Jurkat, Clone E6-1 (cell line): ENCODE measurements around the gene DYSF.

Experiments used
- DNase-seq: peaks from one replicate; pipeline ENCODE4 v3.0.0-alpha.2; 2011; ENCODE audit warnings: low read depth, low spot score
- H3K4me3 ChIP-seq: 2 replicates; pipeline ENCODE4 v1.5.1; 2011; ENCODE audit warnings: mild to moderate bottlenecking, low read length, control low read depth, moderate library complexity

DYSF gene

DNA sequence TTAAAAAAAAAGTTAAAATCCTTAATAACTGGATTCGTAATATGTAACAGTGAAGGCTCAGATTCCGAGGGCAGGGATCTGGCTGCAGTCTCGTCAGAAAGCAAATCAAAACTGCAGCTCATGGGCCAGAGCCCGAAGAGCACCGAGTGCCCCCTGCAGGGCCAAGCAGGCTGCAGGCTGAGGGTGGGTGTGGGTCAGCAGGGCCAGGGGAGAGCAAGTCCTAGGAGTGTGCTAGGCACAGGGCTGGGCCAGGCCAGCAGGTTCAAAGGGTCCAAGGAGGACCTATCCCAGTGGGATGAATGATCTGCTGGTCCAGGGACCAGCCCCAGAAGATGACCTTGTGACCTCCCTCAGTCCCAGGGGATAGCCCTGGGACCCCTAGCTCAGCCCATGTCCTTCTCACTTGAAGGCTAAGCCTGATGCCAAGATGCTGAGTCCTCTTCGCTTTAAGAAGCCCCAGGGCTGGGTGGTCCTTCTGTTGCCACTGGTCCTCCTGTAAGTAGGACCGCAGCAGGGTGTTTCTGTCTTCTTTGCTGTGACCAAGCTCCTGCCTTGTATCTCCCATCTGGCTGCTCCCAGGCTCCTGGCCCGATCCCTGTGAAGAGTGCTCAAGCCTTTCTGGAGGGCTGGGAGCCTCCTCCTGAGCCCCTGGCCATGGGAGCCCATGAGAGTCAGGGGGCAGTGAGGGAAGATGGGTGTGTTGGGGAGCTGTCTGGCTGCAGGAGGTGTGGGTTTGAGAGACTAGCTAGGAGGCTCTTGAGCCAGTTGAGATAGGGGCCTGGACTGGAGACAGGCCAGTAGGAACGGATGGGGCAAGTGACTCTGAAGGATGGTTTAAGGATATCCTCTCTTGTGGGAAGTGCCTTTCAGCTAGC, 150.7 kb downstream of the DYSF start:
- no peak for DNase-seq
- H3K4me3 ChIP-seq: no peak overlapping the region

DNA sequence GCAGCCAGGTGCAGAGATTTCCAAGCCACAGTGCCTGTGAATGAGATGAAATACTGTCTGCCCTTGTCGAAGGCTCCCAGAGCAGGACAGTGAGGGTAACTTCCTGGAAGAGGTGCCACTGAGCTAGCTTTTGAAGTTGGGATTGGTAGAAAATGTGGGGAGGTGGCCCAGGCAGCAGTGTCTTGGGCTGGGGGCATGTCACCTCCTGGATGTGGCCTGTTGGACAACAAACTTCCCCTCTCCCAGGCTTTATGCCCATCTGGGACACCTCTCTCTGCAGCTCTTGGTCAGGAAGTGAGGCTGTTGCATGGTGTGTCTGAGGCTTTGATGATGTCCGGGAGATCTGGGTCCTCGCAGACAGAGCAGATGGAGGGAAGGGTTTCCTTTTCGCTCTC, 151.4 kb downstream of the DYSF start:
- H3K4me3 ChIP-seq: no peak overlapping the region
- DNase-seq: no peak

DNA sequence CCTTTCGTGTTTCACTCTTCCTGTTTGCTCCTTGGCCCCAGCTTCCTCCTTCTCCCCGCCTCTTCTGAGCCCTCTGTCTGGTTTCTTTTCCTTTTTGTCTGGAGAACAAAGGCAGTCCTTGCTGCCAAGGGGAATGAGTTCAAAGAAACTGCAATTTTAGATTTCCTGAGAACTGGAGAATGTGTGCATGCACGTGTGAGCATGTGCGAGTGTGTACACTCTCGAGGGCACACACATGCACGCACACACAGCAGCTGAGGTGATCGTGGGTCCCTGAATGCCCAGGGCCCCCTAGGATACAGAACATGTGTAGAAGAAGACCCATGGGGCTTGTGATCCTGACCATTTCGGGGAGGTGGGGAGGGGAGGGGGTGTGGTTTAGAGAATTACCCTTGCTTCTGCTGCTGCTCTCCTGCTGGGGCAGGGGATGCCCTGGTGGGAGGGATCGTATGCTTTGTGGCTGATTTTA, 151.8 kb downstream of the DYSF start:
- no peak for DNase-seq
- H3K4me3 ChIP-seq: no peak overlapping the region

DNA sequence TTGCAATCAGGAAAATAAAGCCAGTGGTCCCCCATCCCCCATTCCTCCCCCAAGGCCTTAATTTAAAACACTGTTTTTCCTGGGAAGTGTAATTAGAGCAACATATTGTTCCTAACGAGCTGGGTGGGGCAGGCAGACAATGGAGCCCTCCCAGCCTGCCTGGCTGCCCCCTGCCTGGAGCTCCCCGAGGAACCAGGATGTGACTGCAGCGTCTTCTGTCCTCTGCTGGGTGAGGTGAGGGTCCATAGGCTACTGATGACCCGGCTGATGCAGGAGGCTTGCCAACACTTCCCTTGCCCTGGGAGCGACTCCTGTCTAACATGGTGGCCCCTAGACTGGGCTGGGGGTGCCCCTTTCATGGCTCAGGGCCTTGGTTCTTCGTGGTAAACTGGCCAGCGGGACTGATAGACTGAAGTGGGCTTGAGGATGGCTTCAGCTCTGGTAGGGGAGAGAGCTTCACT, 152.4 kb downstream of the DYSF start:
- H3K4me3 ChIP-seq: no peak overlapping the region
- no peak for DNase-seq

DNA sequence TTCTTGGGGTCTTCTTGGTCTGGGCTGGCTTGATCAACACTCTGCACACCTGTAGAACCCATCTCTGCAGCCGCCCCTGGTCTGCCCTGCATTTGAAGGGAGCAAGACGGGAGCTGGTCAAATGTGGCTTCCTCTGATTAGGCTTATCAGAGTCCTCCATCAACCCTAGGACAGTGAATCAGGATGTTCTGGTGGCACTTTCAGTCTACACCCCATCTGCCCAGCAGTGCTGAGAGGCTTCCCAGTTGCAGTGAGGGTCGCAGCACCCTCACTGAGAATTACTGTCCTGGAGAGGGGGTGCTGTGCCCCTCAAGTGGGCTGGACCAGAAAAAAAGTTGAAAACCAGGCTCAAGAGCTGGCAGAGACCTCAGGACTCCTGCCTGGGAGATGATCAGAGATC, 152.9 kb downstream of the DYSF start:
- no peak for DNase-seq
- H3K4me3 ChIP-seq: no peak overlapping the region

DNA sequence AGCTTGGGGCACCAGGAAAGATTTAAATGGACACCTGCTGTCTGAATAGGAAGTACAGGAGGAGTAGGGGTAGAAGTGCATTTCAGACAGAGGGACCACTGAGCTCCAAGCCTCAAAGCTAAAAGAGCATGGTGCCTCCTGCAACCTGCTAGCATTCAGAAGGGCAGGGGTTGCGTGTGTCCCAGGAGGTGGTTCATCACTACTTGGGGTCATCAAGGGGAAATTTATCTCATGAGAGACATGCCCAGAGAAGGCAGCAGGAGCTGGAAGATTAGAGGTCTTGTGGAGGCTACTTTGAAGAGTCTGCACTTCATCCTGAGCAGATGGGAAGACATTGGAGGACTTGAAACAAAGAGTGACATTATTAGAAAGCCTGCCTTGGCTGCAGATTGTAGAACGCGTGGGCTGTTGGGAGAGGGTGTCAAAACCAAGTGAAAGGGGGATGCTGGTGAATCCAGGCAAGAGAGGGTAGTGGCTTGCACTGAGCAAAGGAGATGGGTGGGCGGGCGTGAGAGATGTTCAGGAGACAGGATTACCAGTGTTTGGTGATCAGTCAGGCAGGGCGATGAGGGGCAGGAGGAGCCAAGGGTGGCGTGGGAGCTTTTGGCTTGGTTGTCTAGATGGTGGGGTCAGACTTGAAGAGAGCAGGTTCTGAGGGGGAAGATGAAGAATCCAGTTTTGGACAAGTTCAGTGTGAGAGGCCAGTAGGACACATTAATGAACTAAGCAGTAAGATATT, 154.0 kb downstream of the DYSF start:
- H3K4me3 ChIP-seq: no peak overlapping the region
- no peak for DNase-seq

DNA sequence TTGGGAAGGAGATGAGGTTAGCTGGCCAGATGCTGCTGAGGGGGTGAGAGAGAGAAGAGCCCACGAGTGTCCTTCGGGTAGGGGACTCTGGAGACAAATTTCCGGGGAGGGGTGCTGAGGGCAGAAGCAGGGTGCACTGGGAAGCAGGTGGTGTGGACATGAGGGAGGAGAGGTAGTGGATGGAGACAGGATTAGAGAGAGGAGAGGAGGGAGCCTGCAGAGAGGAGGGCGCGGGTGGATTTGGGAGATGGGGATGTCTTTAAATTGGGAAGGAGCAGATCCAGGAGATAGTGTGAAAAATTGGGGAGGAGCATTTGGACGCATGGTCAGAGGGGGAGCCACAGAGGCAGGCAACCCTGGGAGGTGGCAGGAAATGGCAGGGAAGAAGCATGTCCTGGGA, 154.7 kb downstream of the DYSF start:
- no peak for DNase-seq
- no peak overlapping the region for H3K4me3 ChIP-seq

DNA sequence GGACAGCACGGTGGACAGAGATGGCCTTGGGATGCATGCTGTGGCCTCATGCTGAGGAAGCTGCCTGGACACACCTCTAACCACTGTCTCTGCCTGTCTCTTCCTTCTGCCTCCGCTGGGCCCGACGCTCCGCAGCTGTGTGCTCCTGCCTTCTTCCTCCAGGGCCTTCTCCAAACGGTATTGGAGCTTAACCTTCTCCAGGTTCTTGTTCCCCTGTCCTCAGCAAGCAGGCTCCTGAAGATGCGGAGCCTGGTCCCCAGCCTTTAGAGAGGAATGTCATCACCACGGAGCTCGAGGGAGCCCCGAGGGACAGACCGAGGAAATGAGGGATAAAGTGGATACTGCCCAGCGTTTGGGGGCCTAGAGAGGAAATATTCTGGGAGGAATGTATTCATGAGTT, 155.1 kb downstream of the DYSF start:
- no peak overlapping the region for H3K4me3 ChIP-seq
- no peak for DNase-seq

DNA sequence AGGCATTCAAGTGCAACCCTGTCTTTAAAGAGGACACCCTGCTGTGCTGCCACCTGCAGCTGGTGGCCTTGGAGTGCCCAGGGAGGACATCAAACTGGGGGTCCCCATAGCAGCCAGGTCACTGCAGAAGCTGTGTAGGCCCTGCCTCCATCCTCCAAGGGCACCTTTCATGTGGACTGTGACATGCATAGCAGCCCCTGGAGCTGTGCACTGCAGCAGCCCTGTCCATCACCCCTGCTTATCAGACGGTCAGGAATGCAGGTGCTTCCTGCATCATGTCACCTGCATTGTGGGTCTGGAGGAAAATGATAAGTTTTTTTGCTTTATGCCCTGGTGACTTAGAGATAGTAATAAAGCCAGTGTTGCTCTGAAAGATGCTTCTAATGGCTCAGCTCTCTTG, 155.7 kb downstream of the DYSF start:
- no peak overlapping the region for H3K4me3 ChIP-seq
- no peak for DNase-seq

DNA sequence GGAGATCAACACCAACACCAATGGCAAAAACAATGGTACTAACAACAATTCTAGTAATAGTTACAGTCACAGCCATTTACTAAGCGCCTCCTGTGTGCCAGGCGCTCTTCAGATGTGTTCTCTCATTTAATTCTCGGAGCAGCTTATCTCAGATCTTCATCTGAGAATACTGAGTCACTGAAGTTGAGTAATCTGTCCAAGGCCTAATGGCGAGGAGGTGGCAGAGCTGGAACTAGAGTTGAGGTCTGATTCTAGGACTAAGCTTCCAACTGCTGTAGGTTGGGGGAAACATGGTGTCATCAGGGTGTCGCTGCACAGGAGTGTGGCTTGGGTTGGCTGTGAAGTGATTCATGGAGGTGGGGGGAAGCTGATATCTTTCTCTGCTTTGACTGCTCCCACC, 156.1 kb downstream of the DYSF start:
- DNase-seq: no peak

DNA sequence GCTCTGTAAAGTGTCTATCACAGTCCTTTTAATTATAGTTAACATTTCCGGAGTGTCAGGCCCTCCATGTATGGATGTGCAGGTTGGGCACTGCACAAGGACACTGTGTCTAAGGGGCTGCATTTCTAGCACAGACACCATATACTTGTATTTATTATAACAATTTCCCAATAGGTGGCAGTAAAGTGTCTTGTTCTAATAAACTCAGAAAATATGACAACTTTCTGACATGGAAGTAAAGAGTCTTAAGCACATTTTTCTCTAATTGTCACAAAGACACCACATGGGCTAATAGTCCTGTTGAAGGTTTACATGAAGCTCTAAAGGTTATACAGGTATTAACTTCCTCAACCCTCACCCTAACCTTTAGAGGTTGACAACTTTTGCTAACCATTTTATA, 156.6 kb downstream of the DYSF start:
- peak; percentile 12 for DNase-seq
- H3K4me3 ChIP-seq: no peak overlapping the region

More for the DNA sequence above, 156.1 kb downstream of the DYSF start:
- H3K4me3 ChIP-seq: no peak overlapping the region

DNA sequence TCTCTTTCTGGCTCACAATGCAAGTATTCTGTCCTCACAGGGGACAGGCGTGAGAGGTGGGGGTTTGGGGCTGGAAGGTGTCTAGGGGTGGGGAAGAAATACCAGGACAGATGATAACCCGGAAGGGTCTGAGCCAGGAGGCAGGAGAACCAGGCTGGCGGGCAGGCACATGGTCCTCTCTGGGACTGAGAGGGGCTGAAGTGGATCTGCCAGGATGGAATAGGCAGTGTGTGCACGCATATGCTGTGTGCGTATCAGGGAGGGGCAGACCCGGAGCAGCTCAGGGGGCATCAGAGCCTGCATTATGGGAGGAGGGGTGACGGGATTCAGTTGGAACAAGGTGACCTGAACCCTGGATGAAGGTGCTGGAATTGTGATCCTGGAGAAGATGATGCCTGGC, 157.3 kb downstream of the DYSF start:
- no peak overlapping the region for H3K4me3 ChIP-seq
- DNase-seq: no peak

DNA sequence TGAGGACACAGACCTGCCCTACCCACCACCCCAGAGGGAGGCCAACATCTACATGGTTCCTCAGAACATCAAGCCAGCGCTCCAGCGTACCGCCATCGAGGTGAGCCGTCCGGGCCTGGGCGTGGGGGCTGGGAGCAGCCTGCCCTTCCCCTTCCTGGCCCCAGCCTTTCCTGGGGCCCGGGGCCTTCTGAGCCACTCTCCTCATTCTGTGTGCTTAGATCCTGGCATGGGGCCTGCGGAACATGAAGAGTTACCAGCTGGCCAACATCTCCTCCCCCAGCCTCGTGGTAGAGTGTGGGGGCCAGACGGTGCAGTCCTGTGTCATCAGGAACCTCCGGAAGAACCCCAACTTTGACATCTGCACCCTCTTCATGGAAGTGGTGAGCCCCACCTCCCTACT, 157.9 kb downstream of the DYSF start:
- DNase-seq: no peak
- H3K4me3 ChIP-seq: no peak overlapping the region

DNA sequence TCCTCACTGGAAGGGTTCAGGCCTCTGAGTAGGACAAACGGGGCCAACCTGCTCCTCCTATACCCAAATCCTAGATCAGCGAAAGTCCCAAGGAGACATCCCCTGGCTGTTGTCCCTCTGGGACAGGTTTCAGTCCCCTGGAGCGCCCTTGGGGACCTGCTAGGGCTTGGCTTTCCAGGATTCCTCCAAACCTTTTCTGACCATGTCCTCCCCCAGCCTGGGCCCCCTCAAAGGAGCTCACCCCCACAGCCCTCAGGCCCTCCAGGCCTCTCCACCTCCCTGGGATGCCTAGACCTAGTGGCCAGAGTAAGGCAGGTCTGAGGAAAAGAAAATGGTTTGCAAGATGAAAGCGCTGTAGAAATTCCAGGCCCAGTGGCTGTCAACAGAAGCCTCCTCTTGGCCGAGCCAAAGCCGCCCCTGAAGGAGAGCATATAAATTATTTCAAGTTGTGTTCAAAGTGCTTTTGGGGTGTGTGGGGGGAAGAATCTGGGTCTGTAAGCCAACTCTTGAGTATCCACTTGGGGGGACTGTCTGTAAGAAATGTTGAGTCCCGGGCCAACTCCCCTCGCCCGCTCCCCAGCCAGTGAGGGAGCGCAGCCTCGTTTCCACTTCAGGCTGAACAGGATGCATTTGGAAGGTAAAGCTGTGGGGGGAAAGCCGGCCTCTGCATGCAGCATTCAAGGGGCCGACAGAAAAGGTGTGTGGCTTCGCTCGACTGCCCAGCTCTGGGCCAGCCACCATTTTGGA, 158.6 kb downstream of the DYSF start:
- DNase-seq: no peak
- H3K4me3 ChIP-seq: no peak overlapping the region

DNA sequence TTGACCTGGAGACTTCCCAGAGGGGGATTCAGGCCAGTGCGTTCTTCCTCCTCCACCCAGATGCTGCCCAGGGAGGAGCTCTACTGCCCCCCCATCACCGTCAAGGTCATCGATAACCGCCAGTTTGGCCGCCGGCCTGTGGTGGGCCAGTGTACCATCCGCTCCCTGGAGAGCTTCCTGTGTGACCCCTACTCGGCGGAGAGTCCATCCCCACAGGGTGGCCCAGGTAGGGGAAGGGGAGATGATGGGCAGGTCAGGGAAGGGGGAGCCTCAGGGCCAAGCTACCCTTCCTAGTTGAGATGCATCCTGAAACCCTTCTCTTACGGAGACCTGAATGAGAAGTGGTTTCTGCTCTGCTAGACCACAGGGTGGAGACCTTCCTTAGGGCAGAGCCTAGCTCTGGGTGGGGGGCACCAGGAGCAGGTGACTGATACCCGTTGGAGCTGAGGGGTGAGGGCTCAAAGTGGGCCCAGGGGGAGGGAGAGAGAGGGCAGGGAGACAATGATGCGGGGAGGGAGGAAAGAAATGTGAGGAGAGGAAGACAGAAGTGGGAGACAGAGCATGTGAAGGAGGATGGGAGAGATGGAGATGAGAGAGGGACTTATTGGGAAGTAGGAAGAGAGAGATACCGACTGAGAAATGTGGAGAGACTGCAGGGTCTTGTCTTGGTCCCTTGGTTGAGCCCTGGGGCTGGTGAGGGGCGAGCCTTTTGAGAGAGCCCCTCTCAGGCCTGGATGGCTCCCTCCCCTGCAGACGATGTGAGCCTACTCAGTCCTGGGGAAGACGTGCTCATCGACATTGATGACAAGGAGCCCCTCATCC, 159.4 kb downstream of the DYSF start:
- H3K4me3 ChIP-seq: no peak overlapping the region
- no peak for DNase-seq

DNA sequence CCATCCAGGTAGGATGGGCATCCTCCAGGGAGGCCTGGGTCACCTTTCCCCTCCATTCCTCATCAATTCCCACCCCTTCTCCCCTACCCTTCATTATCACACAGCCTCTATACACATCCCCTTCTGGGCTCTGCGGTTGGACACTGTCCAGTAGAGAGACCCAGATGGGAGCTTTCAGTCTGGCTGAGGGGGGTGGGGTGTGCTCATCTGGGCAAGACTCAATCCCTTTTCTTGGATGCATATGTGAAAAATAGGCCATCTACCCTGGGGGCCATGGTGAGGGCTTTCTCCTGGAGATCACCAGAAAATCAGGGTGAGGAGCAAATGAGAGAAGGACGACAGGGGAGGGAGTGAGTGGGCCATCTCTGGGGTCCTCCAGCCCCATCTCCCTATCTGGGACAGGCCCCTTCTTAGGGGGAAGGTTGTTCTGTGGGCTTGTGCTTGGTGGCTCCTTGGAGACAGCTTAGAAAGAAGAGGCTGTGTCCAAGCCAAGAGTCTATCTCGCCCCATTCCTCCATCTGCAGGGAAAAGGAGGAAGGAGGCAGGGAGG, 160.1 kb downstream of the DYSF start:
- no peak overlapping the region for H3K4me3 ChIP-seq
- DNase-seq: no peak

DNA sequence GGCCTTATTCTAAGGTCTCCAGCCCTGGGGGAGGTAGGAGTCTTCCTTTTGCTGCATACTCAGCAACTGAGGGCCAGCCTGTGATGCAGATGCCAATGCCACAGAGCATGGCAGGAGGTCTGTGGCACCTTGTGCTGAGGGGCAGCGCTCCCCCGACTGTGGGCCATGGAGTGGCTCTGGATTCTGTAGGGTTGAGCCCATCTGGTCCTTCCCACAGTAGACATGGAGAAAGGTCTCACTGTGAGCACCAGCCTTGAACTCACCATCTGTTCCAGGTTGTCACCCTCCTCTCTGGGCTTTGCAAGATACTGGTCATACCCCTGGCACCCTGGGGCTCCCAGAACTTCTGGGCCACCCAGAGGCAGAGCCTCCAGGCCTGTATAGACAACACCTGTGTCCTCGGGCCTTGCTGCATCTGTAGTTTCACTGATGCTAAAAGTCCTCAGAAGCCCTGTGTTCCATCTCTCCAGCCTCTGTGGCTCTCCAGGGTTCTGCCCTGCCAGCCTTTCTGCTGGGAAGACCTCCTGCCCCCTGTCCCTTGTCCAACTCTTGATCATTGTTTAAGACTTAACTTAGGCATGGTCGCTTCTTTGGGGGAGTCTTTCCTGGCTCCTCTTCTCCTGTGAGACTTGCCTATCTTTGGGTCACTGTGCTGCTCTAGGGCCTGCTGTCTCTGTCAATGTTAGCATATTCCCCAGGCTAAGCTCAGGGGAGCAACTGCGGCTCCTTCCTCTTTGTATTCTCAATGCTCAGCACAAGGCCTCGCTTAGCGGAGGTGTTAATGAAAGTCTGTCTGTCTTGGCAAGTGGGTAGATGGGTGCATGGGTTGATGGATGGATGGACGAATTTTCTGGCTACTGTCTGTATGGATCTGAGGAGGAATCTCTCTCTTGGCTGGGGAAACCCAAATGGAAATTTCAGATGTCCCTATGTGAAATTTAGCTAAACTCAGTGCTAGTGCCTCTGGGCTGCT, 160.9 kb downstream of the DYSF start:
- no peak overlapping the region for H3K4me3 ChIP-seq
- DNase-seq: no peak
